SK-N-MC (cell line): ENCODE results near the gene LMF1.

Source experiments
- EZH2 ChIP-seq: fragments of 200-600 bp; sonication (generic); IDR thresholded peaks from one replicate; pipeline ENCODE4 v1.6.1; 2017; ENCODE audit warnings: antibody characterized with exemption
- FOXP2 ChIP-seq: optimal IDR thresholded peaks from 2 replicates; pipeline ENCODE3; 2011; ENCODE audit warnings: mild to moderate bottlenecking, moderate library complexity; ENCODE audit not compliant: insufficient read depth; ENCODE audit errors: extremely low read length, control extremely low read depth
- POLR2AphosphoS5 ChIP-seq: IDR thresholded peaks from 2 replicates; pipeline ENCODE4 v1.6.1; 2012; ENCODE audit warnings: mild to moderate bottlenecking, low read depth, low read length, borderline replicate concordance

GRCh38 chr16:946048-946395, 24.8 kb downstream of the LMF1 start:
- TF ChIP-seq POLR2AphosphoS5 (no peak), EZH2 (no peak), FOXP2 (no peak)
